K562 (cell line): ENCODE data around the gene SPRR2E. TPM values are rescaled to one million over a fixed set of nuclear protein-coding genes. Genes with fewer than 3 reads are reported as not detected.

ENCODE experiments used
- ATAC-seq: fragments of 200-7000 bp; cut with Tn5 transposase; 3 replicates; pipeline ENCODE4 v1.9.1; 2020; ENCODE audit warnings: moderate library complexity
- BruUV-seq: library from RNA; stranded (reverse); fragments of 400-500 nt; replicated peaks from 2 replicates; lab custom pipeline; 2021; lab: Mats Ljungman, UMichigan
- CTCF ChIA-PET: fragments of 300-600 bp; formaldehyde crosslinking; extraction: SDS; loops from one replicate; lab custom pipeline; 2021; ENCODE audit warnings: low intra/inter-chr PET ratio; lab: Yijun Ruan, JAX
- POLR2A ChIA-PET: fragments of 300-600, 350-650 bp; sonication (Branson Sonifier 250); formaldehyde crosslinking; extraction: SDS; loops from one replicate; lab custom pipeline; 2021; ENCODE audit warnings: antibody characterized with exemption, inconsistent platforms; lab: Yijun Ruan, JAX
- DNase-seq, 4 experiments: peaks; one replicate each; pipeline versions ENCODE4 v3.0.0 to v3.0.0-alpha.2; 2011 to 2018; ENCODE audit warnings: low spot score in 3 of 4, mixed read lengths in 3 of 4; ENCODE audit errors: extremely low read depth in 1 of 4
- FAIRE-seq: peaks from 2 replicates; lab custom pipeline; 2011; peaks lifted over from hg19 to GRCh38; lab: Jason Lieb, UNC
- H2AFZ ChIP-seq: 2 replicates; pipeline ENCODE4 v1.6.0; 2011; ENCODE audit warnings: low read depth, low read length, control low read depth, inconsistent platforms
- H3K27ac ChIP-seq: fragments of 200-600 bp; 3 replicates; pipeline ENCODE4 v1.8.0; 2011; ENCODE audit warnings: low read depth, mild to moderate bottlenecking, control low read depth, inconsistent platforms, low read length, moderate library complexity, mixed read lengths; ENCODE audit errors: extremely low read depth
- H3K27me3 ChIP-seq, 2 experiments: fragments of 300-600 bp in 1 of 2; 2 replicates in 1 of 2; 3 replicates in 1 of 2; pipeline versions ENCODE4 v1.6.0 to v1.8.0; 2011; ENCODE audit warnings: inconsistent platforms in 2 of 2, low read length in 2 of 2, mild to moderate bottlenecking in 1 of 2, mixed read lengths in 1 of 2, moderate library complexity in 1 of 2; ENCODE audit not compliant: control insufficient read depth in 2 of 2, insufficient read depth in 2 of 2
- H3K36me3 ChIP-seq: fragments of 300-600 bp; 3 replicates; pipeline ENCODE4 v1.8.0; 2011; ENCODE audit warnings: mild to moderate bottlenecking, low read length, inconsistent platforms; ENCODE audit not compliant: control insufficient read depth, insufficient read depth
- H3K4me1 ChIP-seq, 2 experiments: fragments of 200-600 bp in 1 of 2; replicated peaks in 1 of 2; 2 replicates in 1 of 2; 3 replicates in 1 of 2; pipeline versions ENCODE4 v1.5.1 to v1.8.0; 2011; ENCODE audit warnings: inconsistent platforms in 2 of 2, low read length in 2 of 2, mild to moderate bottlenecking in 1 of 2, mixed read lengths in 1 of 2, moderate library complexity in 1 of 2; ENCODE audit not compliant: control insufficient read depth in 2 of 2, insufficient read depth in 2 of 2
- H3K4me2 ChIP-seq: 2 replicates; pipeline ENCODE4 v1.6.1; 2011; ENCODE audit warnings: low read length, control low read depth, inconsistent platforms, mixed read lengths; ENCODE audit not compliant: insufficient read depth
- H3K4me3 ChIP-seq: fragments of 200-600 bp; sonication (generic), shearing (Covaris generic); 2 replicates; pipeline ENCODE4 v1.5.1; 2016; ENCODE audit warnings: control low read depth, inconsistent platforms
- H3K79me2 ChIP-seq: fragments of 200-600 bp; 3 replicates; pipeline ENCODE4 v1.8.0; 2011; ENCODE audit warnings: low read length, inconsistent platforms; ENCODE audit not compliant: control insufficient read depth, insufficient read depth
- H3K9ac ChIP-seq, 2 experiments: 2 replicates each; pipeline versions ENCODE4 v1.6.0 to v1.6.1; 2011; ENCODE audit warnings: low read depth in 2 of 2, low read length in 2 of 2, control low read depth in 1 of 2, inconsistent platforms in 1 of 2, mild to moderate bottlenecking in 1 of 2, mixed read lengths in 1 of 2; ENCODE audit not compliant: insufficient read depth in 1 of 2
- H3K9me1 ChIP-seq: one replicate; pipeline ENCODE4 v1.6.0; 2011; ENCODE audit warnings: inconsistent platforms, mild to moderate bottlenecking, low read length, moderate library complexity; ENCODE audit not compliant: control insufficient read depth, insufficient read depth
- H3K9me3 ChIP-seq: replicated peaks from 2 replicates; pipeline ENCODE4 v1.5.1; 2011; ENCODE audit warnings: low read depth, low read length, inconsistent platforms; ENCODE audit not compliant: control insufficient read depth, insufficient read depth
- H4K20me1 ChIP-seq: replicated peaks from 2 replicates; pipeline ENCODE4 v1.6.1; 2011; ENCODE audit warnings: low read length, inconsistent platforms, mixed read lengths; ENCODE audit not compliant: control insufficient read depth, insufficient read depth
- ATF7 ChIP-seq: fragments of 450-650 bp; IDR thresholded peaks from 2 replicates; pipeline ENCODE4 v1.7.1; 2014; ENCODE audit warnings: mild to moderate bottlenecking, moderate library complexity
- CEBPG ChIP-seq, 3 experiments: fragments of 200-800 bp in 1 of 3; sonication (Bioruptor generic) in 1 of 3; sonication (generic) in 1 of 3; formaldehyde crosslinking in 1 of 3; IDR thresholded peaks in 2 of 3; conservative IDR thresholded peaks in 1 of 3; 2 replicates each; pipeline versions ENCODE4 v1.6.1 to v1.8.0; 2016 to 2022; ENCODE audit warnings: missing compliant biosample characterization in 2 of 3, missing genetic modification characterization in 2 of 3, mild to moderate bottlenecking in 1 of 3, missing genetic modification reagents in 1 of 3
- HMBOX1 ChIP-seq: sonication (generic); IDR thresholded peaks from 2 replicates; pipeline ENCODE4 v1.6.1; 2016
- KDM2B ChIP-seq: fragments of 250-450 bp; sonication (Bioruptor Pico); IDR thresholded peaks from 2 replicates; pipeline ENCODE4 v1.8.0; 2021; ENCODE audit warnings: mild to moderate bottlenecking, moderate library complexity
- MAFF ChIP-seq: IDR thresholded peaks from 2 replicates; pipeline ENCODE4 v1.6.1; 2012; ENCODE audit warnings: low read length, improper control_type of control experiment
- PHF8 ChIP-seq: fragments of 200-600 bp; sonication (generic); IDR thresholded peaks from 2 replicates; pipeline ENCODE4 v1.6.1; 2012; ENCODE audit warnings: mixed run types, mild to moderate bottlenecking, inconsistent platforms, low read length, moderate library complexity, borderline replicate concordance
- RBM14 ChIP-seq: fragments of 200-400 bp; formaldehyde crosslinking; IDR thresholded peaks from 2 replicates; pipeline ENCODE4 v1.6.1; 2018; ENCODE audit warnings: low read depth, mild to moderate bottlenecking, low read length, moderate library complexity, borderline replicate concordance; ENCODE audit not compliant: insufficient read depth
- ZNF766 ChIP-seq: fragments of 200-800 bp; sonication (Bioruptor generic); conservative IDR thresholded peaks from 2 replicates; pipeline ENCODE4 v1.6.1; 2016; ENCODE audit warnings: missing genetic modification characterization, missing compliant biosample characterization
- WGBS: fragments of 100-300 bp; shearing (Covaris generic); methylation state at CpG from one replicate; pipeline ENCODE4 v1.1.6; 2016; ENCODE audit warnings: low coverage, mixed read lengths; ENCODE audit not compliant: insufficient coverage; ENCODE audit errors: missing lambda C conversion rate; 5-methylcytosine and 5-hydroxymethylcytosine counted together
- in situ Hi-C: fragments of 300-500 bp; cut with MboI; formaldehyde crosslinking; loops from 4 replicates; pipeline ENCODE4 v1.15.0; 2018; ENCODE audit warnings: inconsistent platforms, mixed read lengths
- intact Hi-C: fragments of 100-400 bp; cut with micrococcal nuclease; formaldehyde crosslinking; loops from 2 replicates; pipeline ENCODE4 v1.14.2; 2022
- polyA plus RNA-seq, 8 experiments: library from polyadenylated mRNA; depleted of rRNA in 4 of 8; stranded (reverse) in 5 of 8; unstranded in 3 of 8; fragments of >200 nt; fragmentation: Nextera tagmentation in 2 of 8; fragmentation: Illumina TruSeq in 1 of 8; extraction: Ambion mirVana in 2 of 8; extraction: Trizol in 1 of 8; gene quantifications; 2 replicates each; pipeline versions ENCODE4 v1.2.1 to v1.2.3, GENCODE V29; 2011 to 2014; ENCODE audit warnings: inconsistent platforms in 1 of 8, missing spikeins in 1 of 8
- total RNA-seq, 7 experiments: library from RNA; depleted of rRNA in 6 of 7; stranded (reverse); fragments of >200 nt in 6 of 7; fragmentation: Illumina TruSeq in 2 of 7; extraction: Trizol in 2 of 7; gene quantifications; 2 replicates each; pipeline versions ENCODE4 v1.2.1 to v1.2.3, GENCODE V29; 2011 to 2021; ENCODE audit warnings: low replicate concordance in 1 of 7

SPRR2E gene
- total and polyA plus RNA-seq, 9 of the 15 experiments (the other 6 are each of a cell fraction or from before 2014, with no cell fraction given) = not detected

- H3K79me2 ChIP-seq = no peaks in the 10 kb centered on the region
- POLR2A ChIA-PET = no interaction called here
- CTCF ChIA-PET = no interaction called here
- intact Hi-C loops (no loop called here), in situ Hi-C loops (no loop called here)
- H3K9ac ChIP-seq = no peak overlapping the region
- 25% methylated on average over 2 of the region's 2 CpGs for whole genome bisulfite sequencing
- 0 out of 5 replicates have a peak, but pooled peaks cover 0 to 3% of the 10 kb centered on the region in 2 experiments for H3K27me3 ChIP-seq
- DNase-seq = no peak
- H3K4me3 ChIP-seq = no peak overlapping the region
- TF ChIP-seq MAFF = no peak
- TF ChIP-seq HMBOX1 = no peak
- no peak for TF ChIP-seq CEBPG (CRISPR knock-in tag; IDR thresholded peaks at IDR 0.05)
- no peak for TF ChIP-seq CEBPG (tag; conservative IDR thresholded peaks at IDR 0.05 in 1 of 2, IDR thresholded peaks at IDR 0.05 in 1 of 2)
- TF ChIP-seq RBM14 = no peak
- TF ChIP-seq ZNF766 (CRISPR knock-in tag) = no peak
- TF ChIP-seq PHF8 = no peak
- no peak for TF ChIP-seq KDM2B (CRISPR knock-in tag)
- TF ChIP-seq ATF7 = no peak
- FAIRE-seq = peak; percentile 32
- no peaks in the 10 kb centered on the region for H3K9me1 ChIP-seq
- no peaks in the 10 kb centered on the region for H3K9me3 ChIP-seq
- no peaks in the 10 kb centered on the region for H3K36me3 ChIP-seq
- no peak overlapping the region for H2AFZ ChIP-seq
- H4K20me1 ChIP-seq = no peaks in the 10 kb centered on the region
- no peaks in the 10 kb centered on the region; a peak in 1 of 5 replicates for H3K4me1 ChIP-seq
- no peak overlapping the region for H3K27ac ChIP-seq
- ATAC-seq = no peak
- H3K4me2 ChIP-seq = no peak overlapping the region
- BruUV-seq = no TSS peak
These were observed 33.0 kb upstream of the SPRR2E start for GRCh38 chr1:153127296-153127695.
